ENCODE data around the gene CFTR.
"Not testable (repeated sequence)": the region's sequence is repeated elsewhere in the genome, so short reads cannot be mapped to it uniquely, and the experiment has no call there.

Gene CFTR

DNA sequence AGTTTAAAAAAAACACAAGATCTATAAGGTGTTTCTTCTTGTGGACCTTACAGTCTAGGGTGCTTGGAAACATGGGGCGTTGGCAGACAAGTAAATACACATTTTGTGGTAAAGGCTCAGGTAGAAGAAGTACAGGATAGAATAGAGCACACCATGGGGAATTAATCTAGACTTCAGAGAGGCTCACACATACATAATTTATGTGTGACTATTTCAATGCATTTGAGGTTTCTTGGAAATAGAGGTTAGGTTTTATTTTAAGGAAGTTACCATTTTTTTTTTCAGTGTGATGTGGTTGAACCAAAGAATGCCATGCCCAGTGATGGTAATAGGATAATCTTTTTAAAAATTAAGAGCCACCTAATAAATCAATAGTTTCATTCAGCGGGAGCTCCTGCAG, 12.8 kb downstream of the CFTR start:
- no peak for DNase-seq (ENCODE audit: low read depth)
- H3K4me3 ChIP-seq (ENCODE audit: low read depth, low read length), result no peak overlapping the region
- TF ChIP-seq, protein P1, sequence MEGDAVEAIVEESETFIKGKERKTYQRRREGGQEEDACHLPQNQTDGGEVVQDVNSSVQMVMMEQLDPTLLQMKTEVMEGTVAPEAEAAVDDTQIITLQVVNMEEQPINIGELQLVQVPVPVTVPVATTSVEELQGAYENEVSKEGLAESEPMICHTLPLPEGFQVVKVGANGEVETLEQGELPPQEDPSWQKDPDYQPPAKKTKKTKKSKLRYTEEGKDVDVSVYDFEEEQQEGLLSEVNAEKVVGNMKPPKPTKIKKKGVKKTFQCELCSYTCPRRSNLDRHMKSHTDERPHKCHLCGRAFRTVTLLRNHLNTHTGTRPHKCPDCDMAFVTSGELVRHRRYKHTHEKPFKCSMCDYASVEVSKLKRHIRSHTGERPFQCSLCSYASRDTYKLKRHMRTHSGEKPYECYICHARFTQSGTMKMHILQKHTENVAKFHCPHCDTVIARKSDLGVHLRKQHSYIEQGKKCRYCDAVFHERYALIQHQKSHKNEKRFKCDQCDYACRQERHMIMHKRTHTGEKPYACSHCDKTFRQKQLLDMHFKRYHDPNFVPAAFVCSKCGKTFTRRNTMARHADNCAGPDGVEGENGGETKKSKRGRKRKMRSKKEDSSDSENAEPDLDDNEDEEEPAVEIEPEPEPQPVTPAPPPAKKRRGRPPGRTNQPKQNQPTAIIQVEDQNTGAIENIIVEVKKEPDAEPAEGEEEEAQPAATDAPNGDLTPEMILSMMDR (IDR thresholded peaks at IDR 0.05; ENCODE audit: low read depth, low read length, missing control alignments), result no peak

DNA sequence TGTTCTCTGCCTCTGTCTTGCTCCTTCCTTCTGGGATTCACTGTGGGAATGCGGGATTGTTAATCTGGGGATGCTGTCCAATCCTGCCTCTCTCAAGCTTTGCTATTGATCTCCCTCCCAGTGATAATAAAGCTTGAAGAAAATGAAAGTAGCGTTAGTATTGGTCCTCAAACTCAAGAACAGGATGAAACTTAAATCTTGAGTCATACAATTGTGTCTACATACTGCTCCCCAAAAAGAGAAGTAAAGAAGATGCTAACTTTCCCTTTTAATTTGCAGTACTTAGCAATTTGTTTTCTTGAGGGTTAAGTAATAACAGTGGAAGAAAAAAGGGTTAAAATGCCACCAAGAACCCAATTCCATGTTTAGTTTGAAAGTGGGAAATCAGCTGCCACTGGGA, 13.6 kb downstream of the CFTR start:
- TF ChIP-seq, protein P1 (IDR thresholded peaks at IDR 0.05; ENCODE audit: low read depth, low read length, missing control alignments), result no peak

DNA sequence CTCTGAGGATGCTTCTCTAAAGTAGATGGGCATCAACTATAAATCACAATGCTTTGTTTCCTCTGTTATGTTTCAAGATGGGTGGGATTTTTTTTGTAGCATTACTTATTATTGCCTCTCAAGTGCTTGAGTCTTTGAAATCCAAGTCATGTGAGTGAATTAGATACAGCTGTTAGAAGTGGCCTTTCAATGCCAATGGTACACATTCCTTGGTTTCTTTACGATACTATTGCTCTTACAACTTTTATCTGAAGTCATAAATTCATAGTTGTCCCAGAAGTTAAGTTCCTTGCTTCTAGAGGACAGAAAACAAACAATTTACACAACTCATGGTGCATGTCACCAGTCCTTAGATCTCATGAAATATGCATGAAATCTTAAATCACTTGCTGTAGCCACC, 15.5 kb downstream of the CFTR start:
- H3K4me3 ChIP-seq (ENCODE audit: low read depth, low read length), result no peak overlapping the region
- no peak for DNase-seq (ENCODE audit: low read depth)
- TF ChIP-seq, protein P1 (IDR thresholded peaks at IDR 0.05; ENCODE audit: low read depth, low read length, missing control alignments), result no peak

More for the DNA sequence above, 13.6 kb downstream of the CFTR start:
- DNase-seq (ENCODE audit: low read depth), result no peak
- no peak overlapping the region for H3K4me3 ChIP-seq (ENCODE audit: low read depth, low read length)

DNA sequence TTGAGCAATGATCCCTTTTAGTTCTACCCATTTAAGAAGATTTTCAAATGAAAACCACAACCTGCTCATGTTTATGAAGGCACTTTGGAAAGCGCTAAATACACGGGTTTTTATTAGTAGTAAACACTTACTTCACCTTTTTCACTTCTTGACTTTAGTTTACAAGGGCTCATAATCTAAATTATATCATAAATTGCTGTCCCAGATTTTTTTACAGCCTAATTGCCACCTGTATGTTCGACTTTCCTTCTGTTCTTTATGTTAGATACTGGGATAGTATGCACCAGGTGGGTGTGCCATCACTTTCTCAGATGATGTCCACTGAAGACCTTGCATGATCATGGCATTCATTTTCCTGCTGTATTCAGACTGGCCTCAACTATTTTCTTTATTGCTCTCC, 22.5 kb downstream of the CFTR start:
- TF ChIP-seq, protein P1 (IDR thresholded peaks at IDR 0.05; ENCODE audit: low read depth, low read length, missing control alignments), result no peak
- DNase-seq (ENCODE audit: low read depth), result no peak
- H3K4me3 ChIP-seq (ENCODE audit: low read depth, low read length), result no peak overlapping the region

DNA sequence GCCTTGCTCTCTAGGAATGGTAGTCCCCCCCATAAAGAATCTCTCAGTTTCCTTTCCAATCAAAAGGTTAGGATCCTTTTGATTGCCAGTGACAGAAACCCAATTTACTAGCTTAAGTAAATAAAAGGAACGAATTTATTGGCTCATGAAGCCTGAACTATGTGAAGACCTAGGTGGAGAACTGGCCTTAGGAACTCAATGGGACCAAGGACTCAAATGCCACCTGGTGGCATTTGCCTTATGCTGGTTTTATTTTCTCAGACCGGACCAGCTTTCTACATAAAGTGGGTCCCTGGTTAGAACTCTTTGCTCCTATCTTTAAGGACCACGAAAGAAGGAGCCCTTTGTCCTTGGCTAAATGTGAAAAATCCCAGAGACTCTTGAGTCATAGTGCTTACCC, 25.4 kb downstream of the CFTR start:
- DNase-seq (ENCODE audit: low read depth), result no peak
- TF ChIP-seq, protein P1 (IDR thresholded peaks at IDR 0.05; ENCODE audit: low read depth, low read length, missing control alignments), result no peak

DNA sequence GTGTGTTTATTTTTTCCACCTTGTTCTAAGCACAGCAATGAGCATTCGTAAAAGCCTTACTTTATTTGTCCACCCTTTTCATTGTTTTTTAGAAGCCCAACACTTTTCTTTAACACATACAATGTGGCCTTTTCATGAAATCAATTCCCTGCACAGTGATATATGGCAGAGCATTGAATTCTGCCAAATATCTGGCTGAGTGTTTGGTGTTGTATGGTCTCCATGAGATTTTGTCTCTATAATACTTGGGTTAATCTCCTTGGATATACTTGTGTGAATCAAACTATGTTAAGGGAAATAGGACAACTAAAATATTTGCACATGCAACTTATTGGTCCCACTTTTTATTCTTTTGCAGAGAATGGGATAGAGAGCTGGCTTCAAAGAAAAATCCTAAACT, 28.9 kb downstream of the CFTR start:
- H3K4me3 ChIP-seq (ENCODE audit: low read depth, low read length), result no peak overlapping the region
- DNase-seq (ENCODE audit: low read depth), result no peak
- TF ChIP-seq, protein P1 (IDR thresholded peaks at IDR 0.05; ENCODE audit: low read depth, low read length, missing control alignments), result no peak

More for the DNA sequence above, 25.4 kb downstream of the CFTR start:
- no peak overlapping the region for H3K4me3 ChIP-seq (ENCODE audit: low read depth, low read length)

DNA sequence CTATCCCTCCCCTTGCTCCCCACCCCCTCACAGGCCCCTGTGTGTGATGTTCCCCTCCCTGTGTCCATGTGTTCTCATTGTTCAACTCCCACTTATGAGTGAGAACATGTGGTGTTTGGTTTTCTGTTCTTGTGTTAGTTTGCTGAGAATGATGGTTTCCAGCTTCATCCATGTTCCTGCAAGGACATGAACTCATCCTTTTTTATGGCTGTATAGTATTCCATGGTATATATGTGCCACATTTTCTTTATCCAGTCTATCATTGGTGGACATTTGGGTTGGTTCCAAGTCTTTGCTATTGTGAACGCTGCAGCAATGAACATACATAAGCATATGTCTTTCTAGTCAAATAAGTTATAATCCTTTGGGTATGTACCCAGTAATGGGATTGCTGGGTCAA, 37.4 kb downstream of the CFTR start:
- DNase-seq (ENCODE audit: low read depth), result not testable (repeated sequence)

DNA sequence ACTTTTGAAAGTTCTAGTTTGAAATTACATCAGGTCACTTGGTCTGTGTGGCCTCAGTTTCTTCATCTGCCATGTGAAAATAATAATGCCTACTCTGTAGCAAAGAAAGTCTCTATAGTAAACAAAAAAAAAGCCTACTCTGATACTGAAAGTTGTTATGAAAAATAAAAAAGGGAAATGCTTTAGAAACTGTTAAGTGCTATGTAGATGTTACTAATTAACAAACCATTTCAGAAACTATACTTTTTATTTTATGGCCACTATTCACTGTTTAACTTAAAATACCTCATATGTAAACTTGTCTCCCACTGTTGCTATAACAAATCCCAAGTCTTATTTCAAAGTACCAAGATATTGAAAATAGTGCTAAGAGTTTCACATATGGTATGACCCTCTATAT, 50.6 kb downstream of the CFTR start:
- no peak for DNase-seq (ENCODE audit: low read depth)
- TF ChIP-seq, protein P1 (IDR thresholded peaks at IDR 0.05; ENCODE audit: low read depth, low read length, missing control alignments), result no peak
- no peak overlapping the region for H3K4me3 ChIP-seq (ENCODE audit: low read depth, low read length)

More for the DNA sequence above, 37.4 kb downstream of the CFTR start:
- H3K4me3 ChIP-seq (ENCODE audit: low read depth, low read length), result not testable (repeated sequence)

All from GM12864 (cell line).